IMR-90 (cell line): ENCODE results near the gene LNX1. TPM values are rescaled to one million over a fixed set of nuclear protein-coding genes. Genes with fewer than 3 reads are reported as not detected.

Source experiments
- ATAC-seq: fragments of 200-7000 bp; cut with Tn5 transposase; 2 replicates; pipeline ENCODE4 v1.9.1; 2020; ENCODE audit warnings: low read depth, mild to moderate bottlenecking, moderate library complexity
- BruUV-seq: library from RNA; stranded (reverse); fragments of 400-500 nt; replicated peaks from 2 replicates; lab custom pipeline; 2021; lab: Mats Ljungman, UMichigan
- CTCF ChIA-PET: fragments of 300-600 bp; formaldehyde crosslinking; extraction: SDS; loops from one replicate; lab custom pipeline; 2021; ENCODE audit warnings: antibody characterized with exemption; lab: Yijun Ruan, JAX
- POLR2A ChIA-PET: fragments of 300-600 bp; sonication (Branson Sonifier 250); formaldehyde crosslinking; loops from one replicate; lab custom pipeline; 2022; ENCODE audit warnings: antibody characterized with exemption; ENCODE audit not compliant: unreplicated experiment; lab: Charles Lee
- DNase-seq: peaks from one replicate; pipeline ENCODE4 v3.0.0; 2013
- H2AFZ ChIP-seq: replicated peaks from 2 replicates; pipeline ENCODE3; 2013; ENCODE audit warnings: low read length, mild to moderate bottlenecking; ENCODE audit not compliant: poor library complexity
- H2AK5ac ChIP-seq: 2 replicates; pipeline ENCODE4 v1.6.1; 2013; ENCODE audit warnings: low read depth, low read length, inconsistent platforms
- H2AK9ac ChIP-seq: replicated peaks from 2 replicates; pipeline ENCODE3; 2013; ENCODE audit warnings: mild to moderate bottlenecking, low read depth, low read length, moderate library complexity; ENCODE audit not compliant: poor library complexity
- H2BK120ac ChIP-seq: 2 replicates; pipeline ENCODE4 v1.6.1; 2013; ENCODE audit warnings: low read depth, low read length, inconsistent platforms
- H2BK15ac ChIP-seq: 3 replicates; pipeline ENCODE4 v1.6.1; 2013; ENCODE audit warnings: low read depth, low read length, inconsistent platforms
- H2BK20ac ChIP-seq: 2 replicates; pipeline ENCODE4 v1.6.1; 2013; ENCODE audit warnings: low read depth, mild to moderate bottlenecking, inconsistent platforms, low read length, moderate library complexity
- H2BK5ac ChIP-seq: 2 replicates; pipeline ENCODE4 v1.6.1; 2013; ENCODE audit warnings: mild to moderate bottlenecking, low read depth, low read length, inconsistent platforms; ENCODE audit not compliant: poor library complexity, severe bottlenecking
- H3K14ac ChIP-seq: replicated peaks from 2 replicates; pipeline ENCODE4 v1.6.1; 2013; ENCODE audit warnings: low read depth, low read length, inconsistent platforms
- H3K18ac ChIP-seq: 2 replicates; pipeline ENCODE4 v1.6.1; 2013; ENCODE audit warnings: low read depth, low read length, control low read depth
- H3K23ac ChIP-seq: 2 replicates; pipeline ENCODE4 v1.6.1; 2013; ENCODE audit warnings: low read depth, low read length, inconsistent platforms
- H3K27ac ChIP-seq: 2 replicates; pipeline ENCODE4 v1.5.1; 2013; ENCODE audit warnings: mild to moderate bottlenecking, control low read depth, low read length; ENCODE audit not compliant: insufficient read depth
- H3K27me3 ChIP-seq: 2 replicates; pipeline ENCODE4 v1.6.1; 2013; ENCODE audit warnings: low read length; ENCODE audit not compliant: control insufficient read depth, insufficient read depth
- H3K36me3 ChIP-seq: 2 replicates; pipeline ENCODE4 v1.6.1; 2013; ENCODE audit warnings: low read length, mixed read lengths; ENCODE audit not compliant: control insufficient read depth, insufficient read depth
- H3K4ac ChIP-seq: 2 replicates; pipeline ENCODE4 v1.6.1; 2013; ENCODE audit warnings: low read depth, low read length, inconsistent platforms
- H3K4me1 ChIP-seq: 2 replicates; pipeline ENCODE4 v1.6.1; 2013; ENCODE audit warnings: low read length, mixed read lengths; ENCODE audit not compliant: control insufficient read depth, insufficient read depth
- H3K4me2 ChIP-seq: 2 replicates; pipeline ENCODE4 v1.6.1; 2013; ENCODE audit warnings: low read depth, mild to moderate bottlenecking, control low read depth, low read length, moderate library complexity
- H3K4me3 ChIP-seq: 2 replicates; pipeline ENCODE4 v1.5.1; 2013; ENCODE audit warnings: low read depth, mild to moderate bottlenecking, control low read depth, low read length, moderate library complexity; ENCODE audit not compliant: insufficient read depth
- H3K56ac ChIP-seq: 2 replicates; pipeline ENCODE4 v1.6.1; 2013; ENCODE audit warnings: low read length, inconsistent platforms; ENCODE audit not compliant: insufficient read depth; ENCODE audit errors: extremely low read depth
- H3K79me1 ChIP-seq, 2 experiments: 2 replicates each; pipeline ENCODE4 v1.6.1; 2013; ENCODE audit warnings: low read length in 2 of 2, inconsistent platforms in 1 of 2, low read depth in 1 of 2
- H3K9ac ChIP-seq: 2 replicates; pipeline ENCODE4 v1.6.1; 2013; ENCODE audit warnings: low read depth, low read length, control low read depth
- H3K9me1 ChIP-seq: 2 replicates; pipeline ENCODE4 v1.6.1; 2013; ENCODE audit warnings: low read length, inconsistent platforms; ENCODE audit not compliant: insufficient read depth
- H3K9me3 ChIP-seq: 2 replicates; pipeline ENCODE4 v1.6.1; 2013; ENCODE audit warnings: low read length; ENCODE audit not compliant: control insufficient read depth, insufficient read depth
- H4K20me1 ChIP-seq: 2 replicates; pipeline ENCODE4 v1.6.1; 2013; ENCODE audit warnings: low read length, inconsistent platforms; ENCODE audit not compliant: insufficient read depth
- H4K5ac ChIP-seq: 2 replicates; pipeline ENCODE4 v1.6.1; 2013; ENCODE audit warnings: mild to moderate bottlenecking, low read depth, low read length, control low read depth
- H4K8ac ChIP-seq, 2 experiments: 2 replicates each; pipeline ENCODE4 v1.6.1; 2013; ENCODE audit warnings: low read depth in 2 of 2, low read length in 2 of 2, control low read depth in 1 of 2, inconsistent platforms in 1 of 2
- H4K91ac ChIP-seq: 2 replicates; pipeline ENCODE4 v1.6.1; 2013; ENCODE audit warnings: low read depth, low read length, inconsistent platforms; ENCODE audit not compliant: insufficient read depth
- CEBPB ChIP-seq: IDR thresholded peaks from 2 replicates; pipeline ENCODE4 v1.6.1; 2012; ENCODE audit warnings: low read depth, low read length, improper control_type of control experiment
- FOS ChIP-seq: fragments of 150-350 bp; IDR thresholded peaks from 2 replicates; pipeline ENCODE4 v1.6.1; 2016; ENCODE audit warnings: low read depth, low read length
- MAZ ChIP-seq: IDR thresholded peaks from 2 replicates; pipeline ENCODE4 v1.6.1; 2012; ENCODE audit warnings: low read depth, mild to moderate bottlenecking, low read length, improper control_type of control experiment, moderate library complexity, borderline replicate concordance
- NFE2L2 ChIP-seq: fragments of 150-350 bp; IDR thresholded peaks from 2 replicates; pipeline ENCODE4 v1.6.1; 2016; ENCODE audit warnings: low read depth, mild to moderate bottlenecking, low read length
- POLR2A ChIP-seq: IDR thresholded peaks from 2 replicates; pipeline ENCODE4 v1.6.1; 2012; ENCODE audit warnings: mild to moderate bottlenecking, low read depth, low read length
- SMC3 ChIP-seq: fragments of 150-350 bp; IDR thresholded peaks from 2 replicates; pipeline ENCODE4 v1.6.1; 2016; ENCODE audit warnings: low read depth, mild to moderate bottlenecking, antibody characterized with exemption, low read length, moderate library complexity
- WGBS, 2 experiments: methylation state at CpG; one replicate each; pipeline versions ENCODE4 v1.1.5 to v1.1.7; 2013; ENCODE audit warnings: missing lambda C conversion rate in 2 of 2; ENCODE audit not compliant: insufficient read length in 1 of 2; ENCODE audit errors: extremely low coverage in 2 of 2; 5-methylcytosine and 5-hydroxymethylcytosine counted together
- dilution Hi-C: fragments of 300-500 bp; cut with HindIII; formaldehyde crosslinking; loops from one replicate; pipeline ENCODE4 v1.14.3; 2018; ENCODE audit warnings: low sequenced_read_pairs; ENCODE audit not compliant: unreplicated experiment
- in situ Hi-C: fragments of 300-500 bp; cut with MboI; formaldehyde crosslinking; loops from 3 replicates; pipeline ENCODE4 v1.14.3; 2019; ENCODE audit warnings: low sequenced_read_pairs, inconsistent platforms, mixed read lengths
- intact Hi-C: fragments of 100-400 bp; cut with micrococcal nuclease; formaldehyde crosslinking; loops from 2 replicates; pipeline ENCODE4 v1.10.0; 2022
- polyA plus RNA-seq, 3 experiments: library from polyadenylated mRNA; depleted of rRNA; stranded (reverse); fragments of >200 nt; gene quantifications; 2 replicates each; pipeline ENCODE4 v1.2.3, GENCODE V29; 2012; ENCODE audit warnings: low replicate concordance in 1 of 3
- total RNA-seq: library from RNA; depleted of rRNA; stranded (reverse); fragments of >200 nt; gene quantifications from 2 replicates; pipeline ENCODE4 v1.2.3, GENCODE V29; 2012
- TF ChIP-seq, protein P1 (sequence below): conservative IDR thresholded peaks from 2 replicates; pipeline ENCODE4 v1.5.1; 2012; ENCODE audit warnings: mild to moderate bottlenecking, low read depth, low read length, improper control_type of control experiment

LNX1 gene
- total and polyA plus RNA-seq, 2 of the 4 experiments (the other 2 are of a cell fraction) = 0.15 to 0.36 TPM

DNA sequence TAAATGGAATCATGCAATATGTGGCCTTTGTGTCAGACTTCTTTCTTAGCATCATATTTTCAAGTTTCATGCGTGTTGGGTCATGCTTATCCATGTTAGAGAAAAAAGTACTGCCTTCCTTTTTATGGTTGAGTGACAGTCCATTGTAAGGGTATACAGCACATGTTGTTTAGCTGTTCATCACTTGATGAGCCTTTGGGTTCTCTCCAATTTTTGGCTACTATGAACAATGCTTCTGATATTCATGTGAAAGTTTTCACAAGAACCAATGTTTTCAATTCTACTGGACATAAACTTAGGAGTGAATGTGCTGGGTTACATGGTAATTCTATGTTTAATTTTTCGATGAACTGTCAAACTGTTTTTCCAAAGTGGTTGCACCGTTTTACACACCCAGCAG is 28.1 kb upstream of the LNX1 start:
- H2AFZ ChIP-seq = no peak overlapping the region

More for the DNA sequence above, 28.1 kb upstream of the LNX1 start:
- Histone ChIP-seq H2AK5ac (no peak overlapping the region), H3K9me3 (no peaks in the 10 kb centered on the region), H3K18ac (no peak overlapping the region), H3K4me2 (no peak overlapping the region), H4K20me1 (no peaks in the 10 kb centered on the region), H3K4me1 (peaks cover 3% of the 10 kb centered on the region), H3K4ac (no peak overlapping the region), H4K5ac (no peak overlapping the region), H2BK15ac (no peak overlapping the region), H3K79me1 (no peaks in the 10 kb centered on the region), H4K91ac (no peak overlapping the region), H3K4me3 (no peak overlapping the region), H2BK20ac (no peak overlapping the region), H3K9ac (no peak overlapping the region), H3K36me3 (no peaks in the 10 kb centered on the region), H2AK9ac (no peak overlapping the region), H3K56ac (no peak overlapping the region), H2BK5ac (no peak overlapping the region), H3K23ac (no peak overlapping the region), H4K8ac (no peak overlapping the region), H3K9me1 (no peaks in the 10 kb centered on the region; the same call in 1 of the 2 replicates), H3K14ac (no peak overlapping the region), H3K27me3 (no peaks in the 10 kb centered on the region), H3K27ac (no peak overlapping the region), H2BK120ac (no peak overlapping the region)
- no peak for ATAC-seq
- dilution Hi-C loops (no loop called here), in situ Hi-C loops (no loop called here), intact Hi-C loops (no loop called here)
- POLR2A ChIA-PET = no interaction called here
- no TSS peak for BruUV-seq
- DNase-seq = no peak
- CTCF ChIA-PET = no interaction called here
- no CpG with 5 or more reads among the region's 3 CpGs for WGBS, 2 experiments
- TF ChIP-seq CEBPB (no peak), MAZ (no peak), NFE2L2 (no peak), SMC3 (no peak), POLR2A (no peak), FOS (no peak)
- TF ChIP-seq, protein P1, sequence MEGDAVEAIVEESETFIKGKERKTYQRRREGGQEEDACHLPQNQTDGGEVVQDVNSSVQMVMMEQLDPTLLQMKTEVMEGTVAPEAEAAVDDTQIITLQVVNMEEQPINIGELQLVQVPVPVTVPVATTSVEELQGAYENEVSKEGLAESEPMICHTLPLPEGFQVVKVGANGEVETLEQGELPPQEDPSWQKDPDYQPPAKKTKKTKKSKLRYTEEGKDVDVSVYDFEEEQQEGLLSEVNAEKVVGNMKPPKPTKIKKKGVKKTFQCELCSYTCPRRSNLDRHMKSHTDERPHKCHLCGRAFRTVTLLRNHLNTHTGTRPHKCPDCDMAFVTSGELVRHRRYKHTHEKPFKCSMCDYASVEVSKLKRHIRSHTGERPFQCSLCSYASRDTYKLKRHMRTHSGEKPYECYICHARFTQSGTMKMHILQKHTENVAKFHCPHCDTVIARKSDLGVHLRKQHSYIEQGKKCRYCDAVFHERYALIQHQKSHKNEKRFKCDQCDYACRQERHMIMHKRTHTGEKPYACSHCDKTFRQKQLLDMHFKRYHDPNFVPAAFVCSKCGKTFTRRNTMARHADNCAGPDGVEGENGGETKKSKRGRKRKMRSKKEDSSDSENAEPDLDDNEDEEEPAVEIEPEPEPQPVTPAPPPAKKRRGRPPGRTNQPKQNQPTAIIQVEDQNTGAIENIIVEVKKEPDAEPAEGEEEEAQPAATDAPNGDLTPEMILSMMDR = no peak
